Measurements from ENCODE around the gene GPHN. TPM values are rescaled to one million over a fixed set of nuclear protein-coding genes. Genes with fewer than 3 reads are reported as not detected.

Gene GPHN
- polyA plus RNA-seq, 1 donor (not counting 4 experiments of a cell fraction or from before 2014, with no cell fraction given): 17.6 TPM

- no peaks in the 10 kb centered on the region for H4K20me1 ChIP-seq (ENCODE audit: control insufficient read depth, extremely low read depth, insufficient read depth, low read length)
- peaks cover 11% of the 10 kb centered on the region for H3K4me1 ChIP-seq (ENCODE audit: control insufficient read depth, extremely low read depth, insufficient read depth, low read length)
- no peak overlapping the region for H3K9ac ChIP-seq (ENCODE audit: control insufficient read depth, extremely low read depth, insufficient read depth, low read length)
- no peaks in the 10 kb centered on the region for H3K27me3 ChIP-seq (ENCODE audit: control insufficient read depth, extremely low read depth, insufficient read depth, low read length)
- no peak for TF ChIP-seq CTCF (optimal IDR thresholded peaks at IDR 0.05 in 1 of 3, IDR thresholded peaks at IDR 0.05 in 1 of 3, conservative IDR thresholded peaks at IDR 0.05 in 1 of 3; ENCODE audit: extremely low read depth in 1 of 3, insufficient read depth in 2 of 3, low read length in 3 of 3)
- TF ChIP-seq EZH2 (IDR thresholded peaks at IDR 0.05; ENCODE audit: low read length): no peak
- dilution Hi-C loops (cut with MboI; ENCODE audit: extremely low pct_ligation_motif_present, low sequenced_read_pairs): no loop called here
- H2AFZ ChIP-seq (ENCODE audit: control insufficient read depth, low read length): peak overlapping the region; percentile 18
- H3K9me1 ChIP-seq (ENCODE audit: control insufficient read depth, extremely low read depth, insufficient read depth, low read length): no peaks in the 10 kb centered on the region
- FAIRE-seq (peak; percentile 20), DNase-seq (ENCODE audit: low read depth, low spot score) (no peak)
- no peak overlapping the region for H3K4me2 ChIP-seq (ENCODE audit: control insufficient read depth, extremely low read depth, insufficient read depth, low read depth, low read length)
- no peaks in the 10 kb centered on the region for H3K79me2 ChIP-seq (ENCODE audit: control insufficient read depth, insufficient read depth, low read length)
- H3K36me3 ChIP-seq (ENCODE audit: control insufficient read depth in 2 of 2, extremely low read depth in 1 of 2, insufficient read depth in 2 of 2, low read length in 2 of 2): no peaks in the 10 kb centered on the region
- no peak overlapping the region for H3K27ac ChIP-seq (ENCODE audit: control insufficient read depth, insufficient read depth, low read length)
- H3K4me3 ChIP-seq (ENCODE audit: control insufficient read depth in 2 of 3, extremely low read depth in 1 of 3, insufficient read depth in 2 of 3, low read depth in 1 of 3, low read length in 3 of 3): no peak overlapping the region
- no peaks in the 10 kb centered on the region for H3K9me3 ChIP-seq (ENCODE audit: control insufficient read depth, low read depth, low read length)
Measured at GRCh38 chr14:66496911-66497310, 11.0 kb upstream of the GPHN start.

- Histone ChIP-seq H4K20me1 (ENCODE audit: control insufficient read depth, extremely low read depth, insufficient read depth, low read length) (no peaks in the 10 kb centered on the region), H3K4me1 (ENCODE audit: control insufficient read depth, extremely low read depth, insufficient read depth, low read length) (peaks cover 12% of the 10 kb centered on the region), H3K79me2 (ENCODE audit: control insufficient read depth, insufficient read depth, low read length) (no peaks in the 10 kb centered on the region), H2AFZ (ENCODE audit: control insufficient read depth, low read length) (no peak overlapping the region), H3K4me3 (ENCODE audit: control insufficient read depth in 2 of 3, extremely low read depth in 1 of 3, insufficient read depth in 2 of 3, low read depth in 1 of 3, low read length in 3 of 3) (no peak overlapping the region), H3K9me1 (ENCODE audit: control insufficient read depth, extremely low read depth, insufficient read depth, low read length) (no peaks in the 10 kb centered on the region), H3K27ac (ENCODE audit: control insufficient read depth, insufficient read depth, low read length) (no peak overlapping the region), H3K9ac (ENCODE audit: control insufficient read depth, extremely low read depth, insufficient read depth, low read length) (no peak overlapping the region), H3K36me3 (ENCODE audit: control insufficient read depth in 2 of 2, extremely low read depth in 1 of 2, insufficient read depth in 2 of 2, low read length in 2 of 2) (no peaks in the 10 kb centered on the region), H3K4me2 (ENCODE audit: control insufficient read depth, extremely low read depth, insufficient read depth, low read depth, low read length) (no peak overlapping the region), H3K27me3 (ENCODE audit: control insufficient read depth, extremely low read depth, insufficient read depth, low read length) (no peaks in the 10 kb centered on the region), H3K9me3 (ENCODE audit: control insufficient read depth, low read depth, low read length) (no peaks in the 10 kb centered on the region)
- dilution Hi-C loops (cut with MboI; ENCODE audit: extremely low pct_ligation_motif_present, low sequenced_read_pairs): no loop called here
- no peak for FAIRE-seq
- no peak for TF ChIP-seq EZH2 (IDR thresholded peaks at IDR 0.05; ENCODE audit: low read length)
- no peak for TF ChIP-seq CTCF (optimal IDR thresholded peaks at IDR 0.05 in 1 of 3, IDR thresholded peaks at IDR 0.05 in 1 of 3, conservative IDR thresholded peaks at IDR 0.05 in 1 of 3; ENCODE audit: extremely low read depth in 1 of 3, insufficient read depth in 2 of 3, low read length in 3 of 3)
- DNase-seq (ENCODE audit: low read depth, low spot score): no peak
Measured at GRCh38 chr14:66498311-66498710, 9.6 kb upstream of the GPHN start.
